SHP77 (cell line): ENCODE measurements around the gene FMNL3.
A peak's percentile ranks its signal among the peaks of the same experiment; 100 is the strongest.

Experiments
- DNase-seq, 2 experiments: peaks; one replicate each; lab custom pipeline; 2025; lab: John Stamatoyannopoulos, UW

FMNL3 gene

GRCh38 chr12:49651855-49652254 is 55.4 kb downstream of the FMNL3 start:
- peak in 1 of 2 experiments; percentile 5 for DNase-seq

- DNase-seq = no peak
Measured at GRCh38 chr12:49649892-49650291, 57.3 kb downstream of the FMNL3 start.

DNA sequence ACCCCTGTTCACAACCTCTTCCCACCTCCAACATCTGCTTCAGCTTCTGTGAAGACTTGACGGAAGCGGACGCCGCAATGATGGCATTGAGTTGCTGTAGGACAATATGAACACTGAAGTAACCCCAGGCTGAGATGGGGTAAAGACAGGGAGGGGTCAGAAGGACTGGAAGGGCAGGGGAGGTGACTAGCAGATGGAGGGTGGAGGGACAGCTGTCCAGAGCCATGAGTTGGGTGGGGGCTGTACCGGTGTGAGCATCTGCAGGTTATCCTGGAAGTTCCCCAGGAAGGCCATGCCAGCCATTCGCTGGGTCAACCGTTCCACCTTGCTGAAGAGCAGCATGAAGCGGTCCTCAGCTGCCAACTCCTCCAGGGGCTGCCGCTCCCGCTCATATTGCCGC is 57.8 kb downstream of the FMNL3 start:
- no peak for DNase-seq

DNA sequence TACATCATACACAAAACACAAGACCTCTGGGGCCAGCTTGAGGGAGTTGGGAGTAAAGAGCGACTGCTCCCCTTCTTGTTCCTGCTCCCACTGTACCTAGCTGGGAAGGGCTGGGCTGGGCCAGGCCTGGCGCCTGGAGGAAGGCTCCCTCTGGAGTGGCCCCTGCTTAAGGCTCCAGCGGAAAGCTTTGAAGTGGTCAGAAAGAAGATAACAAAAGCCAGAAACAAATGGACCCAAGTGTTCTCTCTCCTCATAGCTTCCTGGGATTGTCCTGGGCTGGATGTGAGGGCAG is 58.5 kb downstream of the FMNL3 start:
- DNase-seq = no peak

DNA sequence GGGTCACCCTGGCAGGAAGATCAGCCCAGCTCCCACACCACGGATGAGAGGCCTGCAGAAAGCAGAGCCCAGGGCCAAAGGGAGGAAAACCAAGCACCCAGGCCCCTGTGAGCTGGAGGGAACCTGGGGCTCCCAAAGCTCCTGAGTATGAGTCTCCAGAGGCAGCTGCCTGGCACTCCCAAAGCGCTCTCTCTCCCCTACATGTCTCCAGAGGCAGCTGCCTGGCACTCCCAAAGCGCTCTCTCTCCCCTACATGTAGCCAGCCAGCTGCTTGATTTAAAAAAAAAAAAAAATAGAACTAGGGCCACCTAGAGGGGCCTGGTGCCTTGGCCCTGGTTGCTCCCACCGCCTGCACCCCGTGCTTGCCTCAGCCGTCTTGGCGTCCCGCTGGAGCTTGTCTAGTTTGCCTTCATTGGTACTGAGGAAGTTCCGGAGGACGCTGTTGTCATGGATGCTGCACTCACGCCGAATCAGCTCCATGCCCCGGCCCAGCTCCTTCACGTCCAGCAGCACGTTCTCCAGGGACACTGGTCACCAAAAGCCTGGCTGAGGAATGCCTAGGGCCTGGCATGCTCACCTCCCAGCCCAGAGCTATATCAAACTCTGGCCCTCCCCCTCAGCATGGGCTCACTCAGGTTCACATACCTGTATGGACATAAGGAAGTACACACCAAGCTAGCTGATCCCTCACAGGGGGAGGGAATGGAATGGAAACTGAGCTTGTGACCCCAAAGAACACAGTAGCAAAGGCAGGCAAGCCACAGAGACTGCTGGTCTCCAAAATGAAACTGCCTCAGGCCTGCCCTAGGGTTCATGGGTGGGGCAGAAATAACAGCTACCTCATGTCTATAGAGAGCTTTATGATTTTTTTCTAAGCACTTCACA is 59.1 kb downstream of the FMNL3 start:
- no peak for DNase-seq

DNA sequence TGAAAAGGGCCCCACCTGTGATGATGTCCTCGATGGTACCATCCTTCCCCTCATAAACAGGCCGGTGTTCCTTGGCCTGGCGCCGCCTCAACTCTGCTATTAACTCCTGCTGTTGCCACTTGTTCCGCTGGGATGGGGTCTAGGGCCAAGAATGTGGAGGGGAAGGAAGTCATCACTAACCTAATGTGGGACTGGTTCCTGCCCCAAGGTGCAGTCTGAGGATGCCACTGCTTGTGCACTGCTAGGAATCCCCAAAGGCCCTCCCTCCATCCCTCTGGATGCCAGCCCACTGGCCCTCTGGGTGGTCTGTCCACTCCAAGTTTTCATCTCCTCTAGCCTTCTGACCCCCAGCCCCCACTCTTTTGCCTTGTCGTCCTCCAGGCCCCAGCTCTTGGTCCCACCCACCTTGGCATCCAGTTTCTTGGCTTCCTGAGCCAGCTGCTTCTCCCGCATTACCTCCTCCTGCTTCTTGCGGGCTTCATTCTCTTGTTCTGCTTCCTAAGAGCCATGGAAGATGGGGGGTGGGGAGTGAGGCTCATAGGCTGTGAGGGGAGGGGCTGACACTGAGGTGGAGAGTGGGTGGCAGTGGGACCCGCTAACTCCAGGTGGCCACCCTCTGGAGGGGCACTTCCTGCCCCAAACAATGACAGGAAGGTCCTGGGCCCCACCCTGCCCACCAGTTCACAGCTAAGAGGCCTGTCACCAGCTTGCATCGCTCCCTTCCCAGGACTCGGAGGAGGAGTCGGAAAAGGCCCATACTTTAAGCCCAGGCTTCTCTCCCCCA is 60.1 kb downstream of the FMNL3 start:
- DNase-seq = no peak

DNA sequence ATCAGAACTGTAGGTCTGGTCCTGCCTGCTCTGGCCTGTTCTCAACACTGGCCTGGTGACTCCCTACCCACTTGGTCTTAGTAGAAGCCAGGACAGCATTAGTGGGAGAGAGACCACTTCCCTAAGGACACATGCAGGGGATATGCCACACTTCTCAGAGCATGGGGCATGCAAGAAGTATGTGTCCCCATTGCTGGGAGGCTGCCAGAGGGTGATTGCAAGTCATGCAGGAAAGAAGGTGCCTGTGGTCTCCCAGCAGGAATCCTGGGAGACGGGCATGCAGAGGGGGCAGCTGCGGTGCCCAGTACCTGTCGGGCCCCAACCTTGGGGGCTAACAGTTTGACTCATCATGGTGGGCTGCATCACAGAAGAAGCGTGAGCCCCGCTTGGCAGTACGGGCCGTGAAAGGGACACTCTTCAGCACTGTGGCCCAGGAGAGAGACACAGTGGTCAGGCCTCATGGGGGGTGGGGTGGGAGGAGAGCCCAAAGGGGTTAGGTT is 60.8 kb downstream of the FMNL3 start:
- no peak for DNase-seq

DNA sequence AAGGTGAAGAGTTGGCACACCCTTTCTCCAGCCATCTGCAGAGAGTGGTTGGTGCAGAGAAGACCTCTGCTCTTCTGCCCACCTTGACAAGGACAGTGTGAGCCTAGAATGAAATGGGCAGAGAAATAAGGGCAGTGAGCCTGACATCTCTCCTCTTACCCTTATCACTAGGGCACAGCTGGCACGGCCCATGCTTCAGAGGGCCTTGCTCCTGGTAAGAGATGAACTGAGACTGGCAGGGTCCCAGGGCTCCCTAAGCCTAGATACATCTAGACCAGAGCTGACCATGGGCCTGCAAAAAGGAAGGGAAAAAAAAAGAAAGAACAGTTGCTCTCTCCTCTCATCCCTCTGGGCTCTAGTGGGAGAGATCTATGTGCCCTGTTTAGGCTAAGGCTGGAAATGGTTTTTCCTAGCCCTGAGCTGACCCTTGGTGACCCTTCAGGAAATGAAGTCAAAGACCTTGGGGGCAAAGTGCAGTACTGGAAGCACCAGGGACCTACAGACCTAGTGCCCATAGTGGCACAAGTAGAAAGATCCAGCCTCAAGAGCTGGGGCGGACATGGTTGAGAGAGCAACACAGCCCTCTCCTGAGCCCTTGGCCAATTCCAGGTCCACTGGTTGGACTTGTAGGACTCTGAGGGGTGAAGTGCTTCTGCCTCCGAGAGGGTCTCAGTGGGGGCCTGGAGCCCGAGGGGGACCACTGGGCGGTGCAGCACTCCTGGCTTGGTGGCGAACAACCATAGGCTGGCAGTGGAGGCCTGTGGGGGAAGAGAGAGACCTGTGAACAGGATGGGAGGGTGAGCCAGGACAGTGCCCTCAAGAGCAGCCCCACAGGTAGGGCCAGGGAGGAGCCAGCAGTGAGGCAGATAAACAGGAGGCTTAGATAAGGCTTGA is 61.8 kb downstream of the FMNL3 start:
- no peak for DNase-seq

GRCh38 chr12:49644620-49644994 is 62.6 kb downstream of the FMNL3 start:
- DNase-seq = peak; percentile 34 to 44

DNA sequence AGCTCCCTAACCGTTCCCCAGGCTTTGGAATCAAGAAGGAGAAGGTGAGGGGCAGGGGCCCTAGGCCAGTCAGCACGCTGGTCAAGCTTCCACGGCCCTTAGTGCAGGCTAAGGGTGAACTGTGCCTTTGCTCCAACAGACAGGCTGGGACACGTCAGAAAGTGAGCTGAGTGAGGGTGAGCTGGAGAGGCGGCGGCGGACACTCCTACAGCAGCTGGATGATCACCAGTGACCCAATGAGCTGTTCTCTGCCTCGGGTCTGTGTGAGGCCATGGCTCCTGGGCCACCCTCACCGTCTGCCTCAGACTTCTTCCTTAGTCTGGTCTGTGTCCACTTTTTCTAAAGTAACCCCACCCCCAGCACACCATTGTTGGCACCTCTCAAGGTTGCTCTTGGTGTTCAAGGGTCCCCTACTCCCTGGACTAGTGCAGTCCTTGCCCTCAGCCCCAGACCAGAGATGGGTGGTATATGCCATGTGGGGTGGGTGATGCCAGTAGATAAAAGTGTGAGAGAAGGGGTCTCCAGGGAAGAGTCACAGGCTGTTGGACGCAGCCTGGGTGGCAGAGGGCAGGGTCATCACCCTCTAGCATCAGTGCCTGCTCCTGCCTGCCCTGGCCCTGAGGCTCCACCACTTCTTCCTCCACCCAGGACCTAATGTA is 63.1 kb downstream of the FMNL3 start:
- no peak for DNase-seq

DNA sequence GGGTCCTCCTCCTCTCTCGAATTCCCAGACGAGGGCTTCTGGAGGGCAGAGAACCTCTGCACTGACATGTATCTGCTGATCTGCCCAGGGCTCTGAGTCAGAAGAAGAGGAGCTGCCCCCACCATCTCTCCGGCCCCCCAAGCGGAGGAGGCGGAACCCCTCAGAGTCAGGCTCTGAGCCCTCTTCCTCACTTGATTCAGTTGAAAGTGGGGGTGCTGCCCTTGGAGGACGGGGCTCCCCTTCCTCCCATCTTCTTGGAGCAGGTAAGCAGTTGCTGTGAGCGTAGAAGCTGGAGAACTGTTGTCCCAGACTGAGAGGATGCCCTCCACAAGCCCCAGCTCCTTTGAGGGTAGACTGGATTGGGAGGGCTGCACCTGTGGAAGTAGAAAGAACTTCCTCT is 64.1 kb downstream of the FMNL3 start:
- DNase-seq = no peak

DNA sequence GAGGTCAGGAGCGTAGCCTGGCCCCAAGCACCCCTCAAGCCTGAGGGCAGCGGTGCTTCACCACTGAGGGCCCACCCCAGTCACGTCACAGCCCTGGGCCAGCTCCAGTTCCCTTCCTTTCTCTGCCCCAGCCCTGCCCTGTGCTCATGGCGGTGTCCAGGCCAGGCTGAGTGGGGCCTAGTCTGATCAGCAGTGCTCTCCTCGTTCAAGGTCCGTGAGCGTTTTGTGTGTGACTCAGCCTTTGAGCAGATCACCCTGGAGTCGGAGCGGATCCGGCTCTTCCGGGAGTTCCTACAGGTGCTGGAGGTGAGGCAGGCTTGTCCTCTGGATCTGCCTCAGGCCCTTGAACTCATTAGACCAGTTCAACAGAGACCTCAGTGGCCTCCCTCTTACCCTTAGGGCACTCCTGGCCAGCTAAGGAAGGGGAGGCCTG is 64.8 kb downstream of the FMNL3 start:
- no peak for DNase-seq

DNA sequence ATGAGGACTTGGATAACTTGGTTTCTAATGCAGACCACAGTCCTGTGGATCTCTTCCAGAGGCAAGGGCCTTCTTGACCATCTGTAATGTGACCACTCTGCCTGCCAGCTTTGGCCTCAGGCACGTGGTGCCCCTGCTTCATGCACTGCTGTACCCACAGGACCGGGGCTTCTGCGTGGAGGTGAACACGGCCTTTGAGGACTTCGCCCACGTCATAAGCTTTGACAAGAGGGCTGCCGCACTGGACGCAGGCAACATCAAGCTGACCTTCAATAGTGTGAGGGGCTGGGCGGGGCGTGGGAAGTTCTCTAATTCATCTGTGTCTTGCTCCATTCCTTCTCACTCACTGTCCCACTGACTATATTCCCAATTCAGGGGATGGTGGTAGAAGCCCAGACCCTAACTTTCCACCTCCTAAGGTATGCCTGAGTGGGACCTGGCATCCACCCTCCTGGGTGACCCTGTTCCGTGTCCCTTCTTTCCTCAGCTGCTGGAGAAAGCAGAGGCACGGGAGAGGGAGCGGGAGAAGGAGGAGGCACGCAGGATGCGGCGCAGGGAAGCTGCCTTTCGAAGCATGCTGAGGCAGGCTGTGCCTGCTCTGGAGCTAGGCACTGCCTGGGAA is 65.3 kb downstream of the FMNL3 start:
- DNase-seq = no peak

DNA sequence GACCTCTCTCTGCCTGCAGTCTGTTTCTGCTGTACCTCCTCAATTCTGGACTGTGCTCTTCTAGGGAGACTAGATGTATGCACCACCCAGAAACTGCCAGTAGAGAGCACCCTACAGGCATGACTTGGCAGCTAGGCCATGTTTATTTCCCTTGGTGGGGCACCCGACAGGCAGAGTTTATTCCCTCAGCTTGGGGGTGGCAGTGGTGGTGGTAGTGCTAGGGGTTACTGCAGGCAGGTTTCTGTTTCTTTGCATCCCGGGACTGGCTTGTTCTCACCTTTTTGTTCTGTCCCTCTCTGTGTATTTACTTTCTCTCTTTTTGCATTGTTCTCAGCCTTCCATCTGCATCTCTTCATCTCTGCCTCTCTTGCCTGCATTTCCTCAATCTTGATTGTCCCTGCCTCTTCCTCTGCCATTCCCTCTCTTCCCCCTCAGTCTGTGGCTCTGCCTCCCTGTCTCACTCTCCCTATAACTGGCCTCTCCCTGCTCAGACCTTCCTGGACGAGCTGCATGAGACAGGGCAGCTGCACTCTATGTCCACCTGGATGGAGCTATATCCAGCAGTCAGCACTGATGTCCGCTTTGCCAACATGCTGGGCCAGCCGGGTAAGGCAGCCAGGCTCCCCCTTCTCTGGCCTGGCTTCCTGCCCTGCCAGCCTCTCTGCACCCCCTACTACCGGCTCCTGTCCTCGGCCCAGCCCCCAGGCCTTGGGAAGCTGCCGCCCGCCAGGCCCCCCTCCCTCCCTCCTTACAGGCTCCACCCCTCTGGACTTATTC is 70.0 kb downstream of the FMNL3 start:
- DNase-seq = peak; percentile 42 to 53

- DNase-seq = no peak
Measured at GRCh38 chr12:49636574-49636973, 70.6 kb downstream of the FMNL3 start.

GRCh38 chr12:49635656-49636055 is 71.5 kb downstream of the FMNL3 start:
- DNase-seq = no peak

GRCh38 chr12:49635036-49635435 is 72.2 kb downstream of the FMNL3 start:
- DNase-seq = no peak

DNA sequence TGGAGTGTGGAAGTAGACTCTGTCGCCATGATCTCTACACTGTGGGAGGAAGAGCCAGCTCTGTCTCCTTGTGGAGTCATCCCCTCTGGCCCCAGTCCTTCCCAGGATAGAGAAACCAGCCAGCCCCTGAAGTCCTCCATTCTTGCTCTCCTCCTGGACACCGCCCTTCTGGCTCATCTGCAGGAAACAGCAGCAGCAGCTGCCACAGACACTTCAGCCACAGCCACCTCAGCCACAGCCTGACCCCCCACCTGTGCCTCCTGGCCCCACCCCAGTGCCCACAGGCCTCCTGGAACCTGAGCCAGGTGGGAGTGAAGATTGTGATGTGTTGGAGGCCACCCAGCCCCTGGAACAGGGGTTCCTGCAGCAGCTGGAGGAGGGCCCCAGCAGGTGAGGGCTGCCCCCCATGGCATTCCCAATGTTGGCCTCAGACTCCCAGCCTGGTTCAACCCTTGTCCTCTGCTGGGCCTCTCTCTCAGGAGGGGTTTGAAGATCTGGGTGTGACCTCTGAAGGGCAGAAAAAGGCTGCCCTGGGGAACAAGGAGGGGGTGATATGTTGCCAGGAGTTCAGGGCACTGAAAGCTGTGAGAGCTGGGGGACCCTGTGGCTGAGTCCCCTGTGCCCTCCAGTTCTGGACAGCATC is 73.4 kb downstream of the FMNL3 start:
- no peak for DNase-seq

DNA sequence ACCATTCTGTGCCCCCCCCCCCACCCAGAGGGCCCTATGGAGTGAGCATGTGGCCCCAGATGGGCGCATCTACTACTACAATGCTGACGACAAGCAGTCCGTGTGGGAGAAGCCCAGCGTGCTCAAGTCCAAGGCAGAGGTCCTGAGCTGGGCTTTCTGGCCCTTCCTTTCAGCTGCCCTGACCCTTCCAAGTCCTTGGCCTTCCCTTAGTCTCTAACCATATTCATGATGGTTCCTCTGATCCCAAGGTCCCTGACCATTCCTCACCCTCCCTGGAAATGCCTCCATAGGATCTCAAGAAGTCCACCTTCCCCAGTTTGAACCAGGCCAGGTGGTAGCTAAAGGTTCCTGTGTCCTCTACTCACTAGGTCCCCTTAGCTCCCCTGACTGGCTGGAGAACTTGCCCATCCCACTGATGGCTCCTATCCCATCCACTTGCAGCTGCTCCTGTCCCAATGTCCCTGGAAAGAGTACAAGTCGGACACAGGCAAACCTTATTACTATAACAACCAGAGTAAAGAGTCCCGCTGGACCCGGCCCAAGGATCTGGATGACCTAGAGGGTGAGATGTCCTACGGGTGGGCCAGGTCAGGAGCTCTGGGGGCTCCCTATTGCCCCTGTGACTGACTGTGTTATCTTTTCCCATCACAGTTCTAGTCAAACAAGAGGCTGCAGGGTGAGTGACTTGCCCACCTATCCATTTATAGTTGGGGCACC is 74.1 kb downstream of the FMNL3 start:
- DNase-seq = no peak
